Keratinocyte (primary cell): ENCODE results near the gene RBM34. TPM values are rescaled to one million over a fixed set of nuclear protein-coding genes. Genes with fewer than 3 reads are reported as not detected.

ENCODE experiments used
- DNase-seq: peaks from one replicate; pipeline ENCODE4 v3.0.0-alpha.2; 2011; ENCODE audit warnings: low read depth, missing footprints, low spot score
- FAIRE-seq: peaks from 2 replicates; lab custom pipeline; 2011; peaks lifted over from hg19 to GRCh38; lab: Jason Lieb, UNC
- H2AFZ ChIP-seq: 2 replicates; pipeline ENCODE4 v1.6.0; 2012; ENCODE audit warnings: low read length, control low read depth, inconsistent platforms; ENCODE audit not compliant: control insufficient read depth
- H3K27ac ChIP-seq: 2 replicates; pipeline ENCODE4 v1.5.1; 2011; ENCODE audit warnings: low read length; ENCODE audit not compliant: control insufficient read depth, insufficient read depth
- H3K27me3 ChIP-seq: 3 replicates; pipeline ENCODE4 v1.6.0; 2011; ENCODE audit warnings: low read length; ENCODE audit not compliant: control insufficient read depth, insufficient read depth; ENCODE audit errors: extremely low read depth
- H3K36me3 ChIP-seq, 2 experiments: 2 replicates in 1 of 2; 3 replicates in 1 of 2; pipeline ENCODE4 v1.5.1; 2011; ENCODE audit warnings: low read length in 2 of 2, mild to moderate bottlenecking in 1 of 2; ENCODE audit not compliant: control insufficient read depth in 2 of 2, insufficient read depth in 2 of 2; ENCODE audit errors: extremely low read depth in 1 of 2
- H3K4me1 ChIP-seq: 3 replicates; pipeline ENCODE4 v1.5.1; 2011; ENCODE audit warnings: low read length; ENCODE audit not compliant: control insufficient read depth, insufficient read depth; ENCODE audit errors: extremely low read depth
- H3K4me2 ChIP-seq: 3 replicates; pipeline ENCODE4 v1.6.0; 2011; ENCODE audit warnings: low read depth, low read length; ENCODE audit not compliant: control insufficient read depth, insufficient read depth; ENCODE audit errors: extremely low read depth
- H3K4me3 ChIP-seq, 3 experiments: fragments of 200-600 bp in 1 of 3; sonication (generic) in 1 of 3; 2 replicates in 2 of 3; 3 replicates in 1 of 3; pipeline ENCODE4 v1.5.1; 2011 to 2016; ENCODE audit warnings: low read length in 3 of 3, mild to moderate bottlenecking in 3 of 3, control low read depth in 2 of 3, inconsistent platforms in 1 of 3, low read depth in 1 of 3, mixed read lengths in 1 of 3, mixed run types in 1 of 3, moderate library complexity in 1 of 3; ENCODE audit not compliant: control insufficient read depth in 2 of 3, insufficient read depth in 2 of 3; ENCODE audit errors: extremely low read depth in 1 of 3
- H3K79me2 ChIP-seq: 2 replicates; pipeline ENCODE4 v1.6.0; 2012; ENCODE audit warnings: low read length; ENCODE audit not compliant: control insufficient read depth, insufficient read depth
- H3K9ac ChIP-seq: 3 replicates; pipeline ENCODE4 v1.6.0; 2011; ENCODE audit warnings: low read length; ENCODE audit not compliant: control insufficient read depth, insufficient read depth; ENCODE audit errors: extremely low read depth
- H3K9me1 ChIP-seq: 3 replicates; pipeline ENCODE4 v1.6.0; 2011; ENCODE audit warnings: low read length; ENCODE audit not compliant: control insufficient read depth, insufficient read depth; ENCODE audit errors: extremely low read depth
- H3K9me3 ChIP-seq: 2 replicates; pipeline ENCODE4 v1.5.1; 2012; ENCODE audit warnings: low read depth, low read length; ENCODE audit not compliant: control insufficient read depth
- H4K20me1 ChIP-seq: 3 replicates; pipeline ENCODE4 v1.6.0; 2011; ENCODE audit warnings: low read length; ENCODE audit not compliant: control insufficient read depth, insufficient read depth; ENCODE audit errors: extremely low read depth
- EZH2 ChIP-seq: IDR thresholded peaks from one replicate; pipeline ENCODE4 v1.6.1; 2012; ENCODE audit warnings: inconsistent platforms, mild to moderate bottlenecking, low read length, moderate library complexity
- dilution Hi-C: fragments of 300-500 bp; cut with MboI; formaldehyde crosslinking; loops from one replicate; pipeline ENCODE4 v1.7.0; 2020; ENCODE audit warnings: low sequenced_read_pairs; ENCODE audit not compliant: extremely low pct_ligation_motif_present
- polyA plus RNA-seq, 5 experiments: library from polyadenylated mRNA; depleted of rRNA in 3 of 5; stranded (reverse) in 3 of 5; stranded (forward) in 1 of 5; unstranded in 1 of 5; fragments of >200 nt; gene quantifications; 1 replicate in 1 of 5; 2 replicates in 3 of 5; 3 replicates in 1 of 5; pipeline versions ENCODE4 v1.2.1 to v1.2.3, GENCODE V29; 2011 to 2012; ENCODE audit warnings: missing spikeins in 2 of 5, low read depth in 1 of 5, low replicate concordance in 1 of 5
- TF ChIP-seq, protein P1 (sequence below), 3 experiments: IDR thresholded peaks in 1 of 3; conservative IDR thresholded peaks in 1 of 3; optimal IDR thresholded peaks in 1 of 3; 2 replicates in 2 of 3; 3 replicates in 1 of 3; pipeline versions ENCODE3 to v1.5.1; 2011; ENCODE audit warnings: low read length in 3 of 3, mild to moderate bottlenecking in 3 of 3, moderate library complexity in 2 of 3, control low read depth in 1 of 3, inconsistent platforms in 1 of 3; ENCODE audit not compliant: insufficient read depth in 2 of 3; ENCODE audit errors: extremely low read depth in 1 of 3

Gene RBM34
- polyA plus RNA-seq, 1 donor (not counting 4 experiments of a cell fraction or from before 2014, with no cell fraction given): 39.3 TPM

- H3K9me1 ChIP-seq: no peaks in the 10 kb centered on the region
- no peak for FAIRE-seq
- H3K36me3 ChIP-seq: peaks cover 15 to 20% of the 10 kb centered on the region in 2 experiments
- H3K79me2 ChIP-seq: peaks cover 2% of the 10 kb centered on the region
- no peak overlapping the region for H3K4me2 ChIP-seq
- H3K27ac ChIP-seq: no peak overlapping the region
- dilution Hi-C loops: no loop called here
- H3K4me3 ChIP-seq: no peak overlapping the region
- H3K9me3 ChIP-seq: no peaks in the 10 kb centered on the region
- DNase-seq: no peak
- no peaks in the 10 kb centered on the region for H3K27me3 ChIP-seq
- H4K20me1 ChIP-seq: no peaks in the 10 kb centered on the region
- no peak overlapping the region for H2AFZ ChIP-seq
- TF ChIP-seq EZH2: no peak
- TF ChIP-seq, protein P1, sequence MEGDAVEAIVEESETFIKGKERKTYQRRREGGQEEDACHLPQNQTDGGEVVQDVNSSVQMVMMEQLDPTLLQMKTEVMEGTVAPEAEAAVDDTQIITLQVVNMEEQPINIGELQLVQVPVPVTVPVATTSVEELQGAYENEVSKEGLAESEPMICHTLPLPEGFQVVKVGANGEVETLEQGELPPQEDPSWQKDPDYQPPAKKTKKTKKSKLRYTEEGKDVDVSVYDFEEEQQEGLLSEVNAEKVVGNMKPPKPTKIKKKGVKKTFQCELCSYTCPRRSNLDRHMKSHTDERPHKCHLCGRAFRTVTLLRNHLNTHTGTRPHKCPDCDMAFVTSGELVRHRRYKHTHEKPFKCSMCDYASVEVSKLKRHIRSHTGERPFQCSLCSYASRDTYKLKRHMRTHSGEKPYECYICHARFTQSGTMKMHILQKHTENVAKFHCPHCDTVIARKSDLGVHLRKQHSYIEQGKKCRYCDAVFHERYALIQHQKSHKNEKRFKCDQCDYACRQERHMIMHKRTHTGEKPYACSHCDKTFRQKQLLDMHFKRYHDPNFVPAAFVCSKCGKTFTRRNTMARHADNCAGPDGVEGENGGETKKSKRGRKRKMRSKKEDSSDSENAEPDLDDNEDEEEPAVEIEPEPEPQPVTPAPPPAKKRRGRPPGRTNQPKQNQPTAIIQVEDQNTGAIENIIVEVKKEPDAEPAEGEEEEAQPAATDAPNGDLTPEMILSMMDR (optimal IDR thresholded peaks at IDR 0.05 in 1 of 3, IDR thresholded peaks at IDR 0.05 in 1 of 3, conservative IDR thresholded peaks at IDR 0.05 in 1 of 3; ENCODE audit: extremely low read depth in 1 of 3, insufficient read depth in 2 of 3, low read length in 3 of 3): no peak
- H3K9ac ChIP-seq: no peak overlapping the region
- peaks cover 15% of the 10 kb centered on the region for H3K4me1 ChIP-seq
Measured at GRCh38 chr1:235106457-235106856, 54.6 kb downstream of the RBM34 start.

DNA sequence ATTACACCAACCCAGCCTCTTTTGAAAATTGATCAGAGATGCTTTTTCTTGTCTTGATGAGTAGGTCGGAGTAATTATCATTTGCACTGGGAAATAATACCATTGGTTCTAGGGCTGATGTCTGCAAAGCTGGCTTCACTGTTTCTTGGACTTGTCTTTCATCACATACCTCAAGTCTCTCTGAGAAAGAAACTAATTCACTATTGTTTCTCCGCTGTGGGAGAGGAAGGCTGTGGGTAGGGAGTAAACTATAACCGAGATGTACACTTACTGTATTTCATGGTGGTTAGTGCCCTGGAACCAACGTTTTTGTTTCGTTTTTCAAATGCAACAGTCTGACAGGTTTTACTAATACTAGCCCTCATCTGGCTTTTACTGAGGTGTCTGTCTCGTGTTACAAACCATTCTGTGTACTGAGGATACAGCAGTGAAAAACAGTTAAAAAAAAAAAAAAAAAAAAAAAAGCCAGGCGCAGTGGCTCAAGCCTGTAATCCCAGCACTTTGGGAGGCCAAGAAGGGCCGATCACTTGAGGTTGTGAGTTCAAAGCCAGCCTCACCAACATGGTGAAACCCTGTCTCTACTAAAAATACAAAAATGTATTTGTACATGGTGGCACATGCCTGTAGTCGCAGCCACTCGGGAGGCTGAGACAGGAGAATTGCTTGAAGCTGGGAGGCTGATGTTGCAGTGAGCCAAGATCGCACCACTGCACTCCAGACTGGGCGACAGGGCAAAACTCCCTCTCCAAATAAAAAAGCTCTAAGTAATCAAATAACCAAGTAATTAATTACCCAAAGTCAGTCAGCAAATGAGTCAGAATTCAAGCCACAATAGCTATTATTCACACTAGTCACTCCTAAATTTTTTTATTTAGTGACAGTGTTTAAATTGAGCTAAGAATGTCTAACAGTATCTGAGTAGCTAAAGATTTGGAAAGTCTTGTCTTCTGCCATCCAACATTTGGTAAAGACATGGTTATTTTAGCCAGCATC is 55.7 kb downstream of the RBM34 start:
- DNase-seq (no peak), FAIRE-seq (no peak)
- no peak overlapping the region for H2AFZ ChIP-seq
- no peaks in the 10 kb centered on the region for H4K20me1 ChIP-seq
- peaks cover 15% of the 10 kb centered on the region for H3K4me1 ChIP-seq
- H3K36me3 ChIP-seq: peaks cover 12 to 20% of the 10 kb centered on the region in 2 experiments
- dilution Hi-C loops: no loop called here
- H3K9me3 ChIP-seq: no peaks in the 10 kb centered on the region
- H3K79me2 ChIP-seq: peaks cover 2% of the 10 kb centered on the region
- H3K4me3 ChIP-seq: no peak overlapping the region
- no peak overlapping the region for H3K27ac ChIP-seq
- H3K9me1 ChIP-seq: no peaks in the 10 kb centered on the region
- no peaks in the 10 kb centered on the region for H3K27me3 ChIP-seq
- H3K9ac ChIP-seq: no peak overlapping the region
- TF ChIP-seq EZH2: no peak
- TF ChIP-seq, protein P1 (optimal IDR thresholded peaks at IDR 0.05 in 1 of 3, IDR thresholded peaks at IDR 0.05 in 1 of 3, conservative IDR thresholded peaks at IDR 0.05 in 1 of 3; ENCODE audit: extremely low read depth in 1 of 3, insufficient read depth in 2 of 3, low read length in 3 of 3): no peak
- H3K4me2 ChIP-seq: no peak overlapping the region
